Stomach (tissue), 19 donors: ENCODE results near the gene ZSCAN25. TPM values are rescaled to one million over a fixed set of nuclear protein-coding genes. Genes with fewer than 3 reads are reported as not detected.
"Not testable (repeated sequence)": the region's sequence is repeated elsewhere in the genome, so short reads cannot be mapped to it uniquely, and the experiment has no call there.

Source experiments
- DNase-seq, 2 donors: peaks; one replicate each; pipeline versions ENCODE4 v3.0.0 to v3.0.0-alpha.2; 2013 to 2019
- H3K27ac ChIP-seq, 5 donors: fragments of 200-600 bp in 4 of 5; sonication (generic) in 4 of 5; one replicate each; pipeline ENCODE4 v1.5.1; 2013 to 2019; ENCODE audit warnings: mild to moderate bottlenecking in 1 of 5, moderate library complexity in 1 of 5
- H3K27me3 ChIP-seq, 3 donors: fragments of 200-600 bp; sonication (generic); one replicate each; pipeline ENCODE4 v1.5.1; 2017 to 2019; ENCODE audit warnings: mixed run types in 1 of 3
- H3K36me3 ChIP-seq, 4 donors: fragments of 200-600 bp; sonication (generic); 1 replicate in 3 of 4; 2 replicates in 1 of 4; pipeline ENCODE4 v1.5.1; 2016 to 2019
- H3K4me1 ChIP-seq, 4 donors: fragments of 200-600 bp; sonication (generic); one replicate each; pipeline ENCODE4 v1.5.1; 2016 to 2019
- H3K4me3 ChIP-seq, 4 donors: fragments of 200-600 bp; sonication (generic) in 3 of 4; one replicate each; pipeline ENCODE4 v1.5.1; 2016 to 2019; ENCODE audit warnings: mild to moderate bottlenecking in 1 of 4
- H3K9me3 ChIP-seq, 4 donors: fragments of 200-600 bp; sonication (generic); one replicate each; pipeline ENCODE4 v1.5.1; 2016 to 2019
- EP300 ChIP-seq: sonication (generic); formaldehyde crosslinking; IDR thresholded peaks from one replicate; pipeline ENCODE4 v1.6.1; 2017; ENCODE audit warnings: antibody characterized with exemption
- POLR2A ChIP-seq, 4 donors: fragments of 450-650 bp; IDR thresholded peaks; one replicate each; pipeline ENCODE4 v1.6.1; 2016; ENCODE audit warnings: antibody characterized with exemption in 4 of 4, control low read depth in 2 of 4, mild to moderate bottlenecking in 1 of 4, moderate library complexity in 1 of 4
- POLR2AphosphoS5 ChIP-seq, 3 donors: sonication (generic); formaldehyde crosslinking; IDR thresholded peaks; one replicate each; pipeline ENCODE4 v1.6.1; 2016; ENCODE audit warnings: antibody characterized with exemption in 3 of 3
- WGBS, 5 donors: extraction: QIAGEN DNeasy Blood & Tissue Kit in 3 of 5; methylation state at CpG; one replicate each; pipeline versions ENCODE4 v1.1.5 to v1.1.7; 2013 to 2018; 5-methylcytosine and 5-hydroxymethylcytosine counted together
- intact Hi-C: fragments of 100-400 bp; cut with DNase I; formaldehyde crosslinking; loops from one replicate; pipeline ENCODE4 v1.15.1; 2023; ENCODE audit warnings: low total_unique reads
- long read RNA-seq, 10 donors: transcript quantifications; one replicate each; lab custom pipeline, GENCODE V29; 2026
- polyA plus RNA-seq, 3 donors: library from polyadenylated mRNA; stranded (reverse); fragments of 200-250 nt; gene quantifications; one replicate each; pipeline ENCODE4 v1.2.3, GENCODE V29; 2013
- total RNA-seq, 5 donors: library from RNA; depleted of rRNA; stranded (reverse); fragments of >200 nt; gene quantifications; one replicate each; pipeline versions ENCODE4 v1.1.0 to v1.2.3, GENCODE V29; 2014 to 2016
- TF ChIP-seq, protein P1 (sequence below), 7 experiments: fragments of 450-650 bp in 4 of 7; fragments of 200-600 bp in 3 of 7; sonication (generic) in 3 of 7; IDR thresholded peaks; one replicate each; pipeline ENCODE4 v1.5.1; 2016 to 2019; ENCODE audit warnings: antibody characterized with exemption in 7 of 7, control low read depth in 2 of 7, mild to moderate bottlenecking in 1 of 7
- donor health status: healthy with polysubstance abuse.
- donor health status: Bipolar disorder and iron deficiency.
- donor health status: healthy.

ZSCAN25 gene
- total RNA-seq = 10 to 100 TPM; 10.7 to 16.2 (median 12.3) TPM
- 1 to 10 TPM; 3.5 to 4.1 (median 3.7) TPM for polyA plus RNA-seq
- long read RNA-seq, donor 1, full-length matches to known transcripts = 1 of 1 reads
- long read RNA-seq, donor 1, partial matches to known transcripts = 0 of 1 reads
- long read RNA-seq, donor 1, other reads (novel, unspliced or antisense) = 0 of 1 reads
- long read RNA-seq, donor 2 = 0 reads
- long read RNA-seq, donor 3, full-length matches to known transcripts = 1 of 1 reads
- long read RNA-seq, donor 3, partial matches to known transcripts = 0 of 1 reads
- long read RNA-seq, donor 3, other reads (novel, unspliced or antisense) = 0 of 1 reads
- long read RNA-seq, donor 4 = 0 reads
- long read RNA-seq, donor 5, full-length matches to known transcripts = 3 of 3 reads
- long read RNA-seq, donor 5, partial matches to known transcripts = 0 of 3 reads
- long read RNA-seq, donor 5, other reads (novel, unspliced or antisense) = 0 of 3 reads
- long read RNA-seq, donor 6 = 0 reads
- long read RNA-seq, donor 7, full-length matches to known transcripts = 1 of 1 reads
- long read RNA-seq, donor 7, partial matches to known transcripts = 0 of 1 reads
- long read RNA-seq, donor 7, other reads (novel, unspliced or antisense) = 0 of 1 reads
- long read RNA-seq, donor 8, full-length matches to known transcripts = 1 of 1 reads
- long read RNA-seq, donor 8, partial matches to known transcripts = 0 of 1 reads
- long read RNA-seq, donor 8, other reads (novel, unspliced or antisense) = 0 of 1 reads
- long read RNA-seq, donor 9, full-length matches to known transcripts = 2 of 2 reads
- long read RNA-seq, donor 9, partial matches to known transcripts = 0 of 2 reads
- long read RNA-seq, donor 9, other reads (novel, unspliced or antisense) = 0 of 2 reads
- long read RNA-seq, donor 10, partial matches to known transcripts = 7 of 7 reads
- long read RNA-seq, donor 10, other reads (novel, unspliced or antisense) = 0 of 7 reads

DNA sequence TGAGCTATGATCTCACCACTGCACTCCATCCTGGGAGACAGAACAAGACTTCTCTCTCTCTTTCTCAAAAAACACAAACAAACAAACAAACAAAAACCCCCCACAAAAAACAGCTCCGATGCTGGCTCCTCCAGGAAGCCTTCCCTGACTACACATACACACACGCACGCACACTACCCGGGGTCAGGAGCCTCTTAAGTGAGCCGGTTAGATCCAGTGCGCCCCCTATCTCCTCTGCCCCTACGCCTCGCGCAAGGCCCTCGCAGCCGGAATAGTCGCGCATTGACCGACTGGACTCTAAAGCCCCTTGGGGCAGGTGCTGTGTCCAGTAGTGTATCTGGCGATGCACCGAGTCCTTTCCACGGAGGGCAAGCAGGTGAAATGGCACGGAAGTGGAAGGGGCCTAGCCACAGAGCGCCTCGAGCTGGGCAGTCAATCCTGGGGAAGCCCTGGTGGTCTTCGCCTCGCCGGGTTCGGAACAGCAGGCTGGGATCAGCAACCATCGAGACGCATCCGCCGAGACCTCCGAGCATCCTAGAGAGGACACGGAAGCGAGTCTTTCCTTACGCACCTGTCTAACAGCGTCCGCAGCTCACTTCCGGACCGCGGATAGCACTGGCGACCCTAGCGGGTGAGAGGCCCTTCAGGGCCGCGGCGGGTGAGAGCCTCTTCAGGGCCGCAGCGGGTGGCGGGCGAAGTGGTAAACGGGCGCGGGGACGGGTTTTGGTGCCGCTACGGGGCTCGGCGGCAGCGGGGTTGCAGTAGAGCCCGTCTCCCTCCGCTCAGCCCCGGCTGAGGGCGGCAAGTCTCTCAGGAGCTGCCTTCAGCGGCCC, at the start of gene ZSCAN25:
ZSCAN25 (plus strand) TSS at position 588 of the 833 bp plus-strand sequence. CDS start 2,661 bp downstream, outside the sequence.
- no peaks in the 10 kb centered on the region for H3K27me3 ChIP-seq
- TF ChIP-seq POLR2AphosphoS5 (IDR thresholded peaks at IDR 0.05) (peak; percentile 59 to 92 (median 81)), POLR2A (IDR thresholded peaks at IDR 0.05) (no peak), EP300 (no peak)
- TF ChIP-seq, protein P1, sequence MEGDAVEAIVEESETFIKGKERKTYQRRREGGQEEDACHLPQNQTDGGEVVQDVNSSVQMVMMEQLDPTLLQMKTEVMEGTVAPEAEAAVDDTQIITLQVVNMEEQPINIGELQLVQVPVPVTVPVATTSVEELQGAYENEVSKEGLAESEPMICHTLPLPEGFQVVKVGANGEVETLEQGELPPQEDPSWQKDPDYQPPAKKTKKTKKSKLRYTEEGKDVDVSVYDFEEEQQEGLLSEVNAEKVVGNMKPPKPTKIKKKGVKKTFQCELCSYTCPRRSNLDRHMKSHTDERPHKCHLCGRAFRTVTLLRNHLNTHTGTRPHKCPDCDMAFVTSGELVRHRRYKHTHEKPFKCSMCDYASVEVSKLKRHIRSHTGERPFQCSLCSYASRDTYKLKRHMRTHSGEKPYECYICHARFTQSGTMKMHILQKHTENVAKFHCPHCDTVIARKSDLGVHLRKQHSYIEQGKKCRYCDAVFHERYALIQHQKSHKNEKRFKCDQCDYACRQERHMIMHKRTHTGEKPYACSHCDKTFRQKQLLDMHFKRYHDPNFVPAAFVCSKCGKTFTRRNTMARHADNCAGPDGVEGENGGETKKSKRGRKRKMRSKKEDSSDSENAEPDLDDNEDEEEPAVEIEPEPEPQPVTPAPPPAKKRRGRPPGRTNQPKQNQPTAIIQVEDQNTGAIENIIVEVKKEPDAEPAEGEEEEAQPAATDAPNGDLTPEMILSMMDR (IDR thresholded peaks at IDR 0.05) = peak in 3 of 7 experiments; percentile 7 to 42 (median 27)
- H3K36me3 ChIP-seq = peaks cover 26 to 36% (median 33%) of the 10 kb centered on the region in 4 donors
- H3K9me3 ChIP-seq = no peaks in the 10 kb centered on the region
- peaks cover 8 to 27% (median 18%) of the 10 kb centered on the region in 4 donors for H3K4me1 ChIP-seq
- WGBS, 5 donors = 0 to 1% (median 1%) methylated on average over 19 to 60 of the region's 60 CpGs
- peak within 1 kb of the TSS; percentile 83 to 97 (median 94) for H3K4me3 ChIP-seq
- peak within 1 kb of the TSS; percentile 83 to 89 (median 87) for H3K27ac ChIP-seq
- intact Hi-C loops = no loop called here
- DNase-seq = peak; percentile 87 to 97

DNA sequence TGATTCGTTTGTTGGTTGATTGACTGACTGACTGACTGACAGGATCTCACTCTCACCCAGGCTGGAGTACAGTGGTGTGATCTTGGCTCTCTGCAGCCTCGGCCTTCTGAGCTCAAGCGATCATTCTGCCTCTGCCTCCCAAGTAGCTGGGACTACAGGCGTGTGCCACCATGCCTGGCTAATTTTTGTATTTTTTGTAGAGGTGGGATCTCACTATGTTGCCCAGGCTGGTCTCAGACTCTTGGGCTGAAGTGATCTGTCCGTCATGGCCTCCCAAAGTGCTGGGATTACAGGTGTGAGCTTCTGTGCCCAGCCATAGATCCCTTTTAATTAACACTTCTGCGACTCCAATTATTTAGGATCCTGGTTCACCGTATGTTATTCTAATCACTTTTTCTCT, 48.0 kb upstream of the ZSCAN25 start:
- intact Hi-C loops = not testable (repeated sequence)

DNA sequence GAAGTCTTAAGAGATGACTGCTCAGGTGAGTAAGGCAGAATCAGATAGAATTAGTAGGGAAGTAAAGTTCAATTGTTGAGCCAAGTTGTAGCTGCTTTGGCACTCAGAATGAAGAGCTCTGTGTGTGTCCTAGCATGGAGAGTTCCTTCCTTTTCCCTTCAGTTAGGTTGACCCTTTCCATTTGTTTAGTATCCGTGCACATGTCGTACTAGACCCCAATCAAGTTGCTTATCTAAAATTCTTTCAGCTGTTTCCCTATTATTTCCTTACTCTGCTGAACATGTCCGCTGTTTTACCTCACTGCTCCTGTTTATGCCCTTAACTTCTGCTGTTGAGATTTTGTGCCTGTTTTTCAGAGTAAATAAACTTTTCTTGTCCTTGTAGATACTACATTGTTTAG, 45.0 kb upstream of the ZSCAN25 start:
- WGBS, 5 donors = 84 to 95% (median 86%) methylated on average over 3 of the region's 3 CpGs
- intact Hi-C loops = no loop called here
- no peak overlapping the region for H3K27ac ChIP-seq

More for the DNA sequence above, 48.0 kb upstream of the ZSCAN25 start:
- H3K4me3 ChIP-seq, H3K27ac ChIP-seq, DNase-seq, H3K4me1 ChIP-seq, H3K9me3 ChIP-seq, H3K27me3 ChIP-seq: not testable (repeated sequence)
- WGBS, 5 donors = 96 to 98% (median 96%) methylated on average over 7 of the region's 7 CpGs
- peaks cover 39 to 98% (median 95%) of the 10 kb centered on the region in 4 donors for H3K36me3 ChIP-seq

DNA sequence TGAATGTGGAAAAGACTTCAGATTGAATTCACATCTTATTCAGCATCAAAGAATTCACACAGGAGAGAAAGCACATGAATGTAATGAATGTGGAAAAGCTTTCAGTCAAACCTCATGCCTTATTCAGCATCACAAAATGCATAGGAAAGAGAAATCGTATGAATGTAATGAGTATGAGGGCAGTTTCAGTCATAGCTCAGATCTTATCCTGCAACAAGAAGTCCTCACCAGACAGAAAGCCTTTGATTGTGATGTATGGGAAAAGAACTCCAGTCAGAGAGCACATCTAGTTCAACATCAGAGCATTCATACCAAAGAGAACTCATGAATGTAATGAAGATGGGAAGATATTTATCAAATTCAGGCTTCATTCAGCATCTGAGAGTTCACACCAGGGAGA, 43.5 kb upstream of the ZSCAN25 start:
- Histone ChIP-seq H3K27me3 (no peaks in the 10 kb centered on the region), H3K4me1 (no peaks in the 10 kb centered on the region), H3K27ac (no peak overlapping the region), H3K36me3 (peaks cover 24 to 67% (median 65%) of the 10 kb centered on the region in 4 donors), H3K4me3 (no peak overlapping the region), H3K9me3 (no peaks in the 10 kb centered on the region)
- intact Hi-C loops = no loop called here
- TF ChIP-seq POLR2AphosphoS5 (IDR thresholded peaks at IDR 0.05) (no peak), POLR2A (IDR thresholded peaks at IDR 0.05) (no peak), EP300 (no peak)
- TF ChIP-seq, protein P1 (IDR thresholded peaks at IDR 0.05) = no peak
- 90 to 100% (median 97%) methylated on average over 1 of the region's 1 CpG for WGBS, 5 donors
- DNase-seq = no peak

More for the DNA sequence above, 45.0 kb upstream of the ZSCAN25 start:
- no peak for DNase-seq
- TF ChIP-seq POLR2A (IDR thresholded peaks at IDR 0.05) (no peak), POLR2AphosphoS5 (IDR thresholded peaks at IDR 0.05) (no peak), EP300 (no peak)
- TF ChIP-seq, protein P1 (IDR thresholded peaks at IDR 0.05) = no peak
- no peaks in the 10 kb centered on the region for H3K9me3 ChIP-seq
- H3K4me1 ChIP-seq = no peaks in the 10 kb centered on the region
- no peak overlapping the region for H3K4me3 ChIP-seq
- H3K36me3 ChIP-seq = peaks cover 25 to 79% (median 76%) of the 10 kb centered on the region in 4 donors
- no peaks in the 10 kb centered on the region for H3K27me3 ChIP-seq
